Neural cell (in vitro differentiated cells): Measurements from ENCODE around the gene SUGCT. TPM values are rescaled to one million over a fixed set of nuclear protein-coding genes. Genes with fewer than 3 reads are reported as not detected.
A peak's percentile ranks its signal among the peaks of the same experiment; 100 is the strongest.

Experiments used
- H2AFZ ChIP-seq: fragments of 200-600, 300-800 bp; sonication (generic), shearing (Covaris generic); 2 replicates; pipeline ENCODE4 v1.6.0; 2014; ENCODE audit warnings: low read depth, mild to moderate bottlenecking, antibody characterized with exemption, low read length, moderate library complexity
- H3F3A ChIP-seq: fragments of 200-600 bp; shearing (Covaris generic); 2 replicates; pipeline ENCODE4 v1.6.1; 2016; ENCODE audit warnings: mild to moderate bottlenecking, moderate library complexity, mixed read lengths, antibody characterized with exemption, low read length; ENCODE audit not compliant: insufficient read depth, poor library complexity, severe bottlenecking
- H3K27ac ChIP-seq: fragments of 200-600, 300-800 bp; sonication (generic), shearing (Covaris generic); 2 replicates; pipeline ENCODE4 v1.5.1; 2014; ENCODE audit warnings: mild to moderate bottlenecking, low read length, moderate library complexity
- H3K27me3 ChIP-seq: fragments of 300-800, 200-600 bp; sonication (generic), shearing (Covaris generic); 2 replicates; pipeline ENCODE4 v1.6.0; 2014; ENCODE audit warnings: mild to moderate bottlenecking, low read depth, low read length, moderate library complexity; ENCODE audit not compliant: insufficient read depth
- H3K36me3 ChIP-seq: fragments of 300-800, 200-600 bp; sonication (generic), shearing (Covaris generic); 2 replicates; pipeline ENCODE4 v1.5.1; 2014; ENCODE audit warnings: mild to moderate bottlenecking, antibody characterized with exemption, low read length, moderate library complexity; ENCODE audit not compliant: insufficient read depth
- H3K4me2 ChIP-seq: fragments of 300-800, 200-600 bp; sonication (generic), shearing (Covaris generic); 2 replicates; pipeline ENCODE4 v1.6.0; 2014; ENCODE audit warnings: mild to moderate bottlenecking, low read length
- H3K4me3 ChIP-seq: fragments of 300-800, 200-600 bp; sonication (generic), shearing (Covaris generic); 2 replicates; pipeline ENCODE4 v1.5.1; 2014; ENCODE audit warnings: mild to moderate bottlenecking, low read length, moderate library complexity
- H3K79me2 ChIP-seq: fragments of 200-600 bp; shearing (Covaris generic); replicated peaks from 2 replicates; pipeline ENCODE4 v1.6.0; 2014; ENCODE audit warnings: mild to moderate bottlenecking, low read length, moderate library complexity; ENCODE audit not compliant: insufficient read depth
- H3K9ac ChIP-seq: fragments of 300-800, 200-600 bp; sonication (generic), shearing (Covaris generic); 2 replicates; pipeline ENCODE4 v1.6.1; 2016; ENCODE audit warnings: mild to moderate bottlenecking, low read length, mixed read lengths
- H3K9me2 ChIP-seq: fragments of 200-600 bp; shearing (Covaris generic); 2 replicates; pipeline ENCODE4 v1.6.1; 2016; ENCODE audit warnings: mild to moderate bottlenecking, low read length, mixed read lengths; ENCODE audit not compliant: insufficient read depth
- H3K9me3 ChIP-seq: fragments of 200-600, 300-800 bp; sonication (generic), shearing (Covaris generic); 2 replicates; pipeline ENCODE4 v1.6.1; 2016; ENCODE audit warnings: mild to moderate bottlenecking, mixed run types, low read length, moderate library complexity, mixed read lengths
- H4K20me1 ChIP-seq: fragments of 200-600 bp; shearing (Covaris generic); 2 replicates; pipeline ENCODE4 v1.6.1; 2016; ENCODE audit warnings: mild to moderate bottlenecking, mixed run types; ENCODE audit not compliant: insufficient read depth
- EP300 ChIP-seq: fragments of 450-650 bp; conservative IDR thresholded peaks from 2 replicates; pipeline ENCODE4 v1.6.1; 2014; ENCODE audit warnings: antibody characterized with exemption, mild to moderate bottlenecking, moderate library complexity; ENCODE audit not compliant: poor library complexity, severe bottlenecking
- EZH2 ChIP-seq: fragments of 200-600, 300-800 bp; shearing (Covaris generic), sonication (generic); IDR thresholded peaks from 2 replicates; pipeline ENCODE4 v1.6.1; 2014; ENCODE audit warnings: antibody characterized with exemption, low read length, borderline replicate concordance, mild to moderate bottlenecking; ENCODE audit not compliant: insufficient read depth, poor library complexity, severe bottlenecking
- MXI1 ChIP-seq: fragments of 450-650 bp; conservative IDR thresholded peaks from 2 replicates; pipeline ENCODE4 v1.6.1; 2014; ENCODE audit warnings: antibody characterized with exemption, mild to moderate bottlenecking; ENCODE audit not compliant: poor library complexity, severe bottlenecking
- POLR2AphosphoS5 ChIP-seq: IDR thresholded peaks from 2 replicates; pipeline ENCODE4 v1.6.1; 2012
- RAD21 ChIP-seq: fragments of 450-650 bp; conservative IDR thresholded peaks from 2 replicates; pipeline ENCODE4 v1.6.1; 2014; ENCODE audit warnings: antibody characterized with exemption, mild to moderate bottlenecking, moderate library complexity
- SMC3 ChIP-seq: fragments of 450-650 bp; conservative IDR thresholded peaks from 2 replicates; pipeline ENCODE4 v1.6.1; 2014; ENCODE audit warnings: antibody characterized with exemption, mild to moderate bottlenecking, moderate library complexity; ENCODE audit not compliant: poor library complexity
- TAF1 ChIP-seq: IDR thresholded peaks from 2 replicates; pipeline ENCODE4 v1.6.1; 2012; ENCODE audit warnings: low read depth
- polyA plus RNA-seq: library from polyadenylated mRNA; depleted of rRNA; stranded (reverse); fragments of >200 nt; gene quantifications from 2 replicates; pipeline ENCODE4 v1.2.3, GENCODE V29; 2014
- TF ChIP-seq, protein P1 (sequence below): IDR thresholded peaks from 2 replicates; pipeline ENCODE4 v1.6.1; 2012; ENCODE audit warnings: borderline replicate concordance
- TF ChIP-seq, protein P2 (sequence below): fragments of 450-650 bp; IDR thresholded peaks from 2 replicates; pipeline ENCODE4 v1.5.1; 2014; ENCODE audit warnings: antibody characterized with exemption, mild to moderate bottlenecking, moderate library complexity; ENCODE audit not compliant: poor library complexity, severe bottlenecking

SUGCT gene
- polyA plus RNA-seq, 1 donor from 2014 or later, result not detected

DNA sequence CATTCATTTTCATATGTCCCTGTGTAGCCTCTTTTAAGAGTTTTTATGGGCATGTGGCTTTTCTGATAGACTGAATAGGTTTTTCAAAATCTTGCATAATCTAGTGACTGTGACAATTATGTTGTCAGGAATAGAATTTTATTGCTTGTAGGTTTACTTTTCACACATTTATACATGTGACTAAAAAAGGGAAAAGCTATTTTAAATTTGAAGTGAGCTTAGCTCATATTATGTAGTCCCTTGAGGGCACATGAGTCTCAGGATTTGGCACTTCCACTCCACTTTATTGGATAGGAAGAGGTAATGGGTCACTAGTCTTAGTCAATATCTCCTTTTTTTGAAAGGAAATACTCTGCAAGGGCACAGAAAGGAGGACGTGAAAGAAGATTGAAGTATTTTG, 247.3 kb downstream of the SUGCT start:
- Histone ChIP-seq H3K9ac (no peak overlapping the region), H3K9me2 (no peaks in the 10 kb centered on the region), H3K4me2 (no peak overlapping the region), H3F3A (no peaks in the 10 kb centered on the region), H3K36me3 (no peaks in the 10 kb centered on the region), H4K20me1 (no peaks in the 10 kb centered on the region), H3K79me2 (no peaks in the 10 kb centered on the region), H3K9me3 (peaks cover 10% of the 10 kb centered on the region), H3K4me3 (no peak overlapping the region), H2AFZ (no peak overlapping the region), H3K27me3 (no peaks in the 10 kb centered on the region), H3K27ac (peak overlapping the region; percentile 52)
- TF ChIP-seq, protein P1, sequence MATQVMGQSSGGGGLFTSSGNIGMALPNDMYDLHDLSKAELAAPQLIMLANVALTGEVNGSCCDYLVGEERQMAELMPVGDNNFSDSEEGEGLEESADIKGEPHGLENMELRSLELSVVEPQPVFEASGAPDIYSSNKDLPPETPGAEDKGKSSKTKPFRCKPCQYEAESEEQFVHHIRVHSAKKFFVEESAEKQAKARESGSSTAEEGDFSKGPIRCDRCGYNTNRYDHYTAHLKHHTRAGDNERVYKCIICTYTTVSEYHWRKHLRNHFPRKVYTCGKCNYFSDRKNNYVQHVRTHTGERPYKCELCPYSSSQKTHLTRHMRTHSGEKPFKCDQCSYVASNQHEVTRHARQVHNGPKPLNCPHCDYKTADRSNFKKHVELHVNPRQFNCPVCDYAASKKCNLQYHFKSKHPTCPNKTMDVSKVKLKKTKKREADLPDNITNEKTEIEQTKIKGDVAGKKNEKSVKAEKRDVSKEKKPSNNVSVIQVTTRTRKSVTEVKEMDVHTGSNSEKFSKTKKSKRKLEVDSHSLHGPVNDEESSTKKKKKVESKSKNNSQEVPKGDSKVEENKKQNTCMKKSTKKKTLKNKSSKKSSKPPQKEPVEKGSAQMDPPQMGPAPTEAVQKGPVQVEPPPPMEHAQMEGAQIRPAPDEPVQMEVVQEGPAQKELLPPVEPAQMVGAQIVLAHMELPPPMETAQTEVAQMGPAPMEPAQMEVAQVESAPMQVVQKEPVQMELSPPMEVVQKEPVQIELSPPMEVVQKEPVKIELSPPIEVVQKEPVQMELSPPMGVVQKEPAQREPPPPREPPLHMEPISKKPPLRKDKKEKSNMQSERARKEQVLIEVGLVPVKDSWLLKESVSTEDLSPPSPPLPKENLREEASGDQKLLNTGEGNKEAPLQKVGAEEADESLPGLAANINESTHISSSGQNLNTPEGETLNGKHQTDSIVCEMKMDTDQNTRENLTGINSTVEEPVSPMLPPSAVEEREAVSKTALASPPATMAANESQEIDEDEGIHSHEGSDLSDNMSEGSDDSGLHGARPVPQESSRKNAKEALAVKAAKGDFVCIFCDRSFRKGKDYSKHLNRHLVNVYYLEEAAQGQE, result no peak
- TF ChIP-seq EP300, result no peak
- TF ChIP-seq MXI1, result no peak
- no peak for TF ChIP-seq SMC3
- TF ChIP-seq EZH2, result no peak
- TF ChIP-seq TAF1, result no peak

DNA sequence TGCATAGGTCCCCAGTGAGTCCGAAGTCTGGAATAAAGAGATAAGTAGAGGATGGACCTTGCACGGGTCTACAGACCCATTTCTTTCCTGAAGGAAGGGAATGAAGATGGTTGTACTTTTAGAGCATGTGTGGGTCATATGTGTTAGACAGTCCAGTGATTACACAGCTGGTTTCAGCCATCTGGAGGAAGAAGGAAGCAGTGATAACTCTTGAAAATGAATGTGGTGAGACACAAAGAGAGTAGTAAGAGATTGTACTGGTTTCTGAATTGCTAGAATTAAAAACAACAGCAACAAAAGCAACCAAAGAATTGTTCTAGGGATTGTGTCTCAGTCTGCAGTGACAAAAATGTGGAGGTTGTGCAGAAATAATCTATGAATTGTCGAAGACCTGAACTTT, 258.9 kb downstream of the SUGCT start:
- H3K36me3 ChIP-seq, result no peaks in the 10 kb centered on the region
- no peak overlapping the region for H3K4me2 ChIP-seq
- H3K27ac ChIP-seq, result no peak overlapping the region
- H4K20me1 ChIP-seq, result no peaks in the 10 kb centered on the region
- H3K9me2 ChIP-seq, result no peaks in the 10 kb centered on the region
- no peaks in the 10 kb centered on the region for H3F3A ChIP-seq
- H3K79me2 ChIP-seq, result no peaks in the 10 kb centered on the region
- H3K9ac ChIP-seq, result no peak overlapping the region
- no peaks in the 10 kb centered on the region for H3K27me3 ChIP-seq
- TF ChIP-seq EZH2, result no peak
- TF ChIP-seq, protein P2, sequence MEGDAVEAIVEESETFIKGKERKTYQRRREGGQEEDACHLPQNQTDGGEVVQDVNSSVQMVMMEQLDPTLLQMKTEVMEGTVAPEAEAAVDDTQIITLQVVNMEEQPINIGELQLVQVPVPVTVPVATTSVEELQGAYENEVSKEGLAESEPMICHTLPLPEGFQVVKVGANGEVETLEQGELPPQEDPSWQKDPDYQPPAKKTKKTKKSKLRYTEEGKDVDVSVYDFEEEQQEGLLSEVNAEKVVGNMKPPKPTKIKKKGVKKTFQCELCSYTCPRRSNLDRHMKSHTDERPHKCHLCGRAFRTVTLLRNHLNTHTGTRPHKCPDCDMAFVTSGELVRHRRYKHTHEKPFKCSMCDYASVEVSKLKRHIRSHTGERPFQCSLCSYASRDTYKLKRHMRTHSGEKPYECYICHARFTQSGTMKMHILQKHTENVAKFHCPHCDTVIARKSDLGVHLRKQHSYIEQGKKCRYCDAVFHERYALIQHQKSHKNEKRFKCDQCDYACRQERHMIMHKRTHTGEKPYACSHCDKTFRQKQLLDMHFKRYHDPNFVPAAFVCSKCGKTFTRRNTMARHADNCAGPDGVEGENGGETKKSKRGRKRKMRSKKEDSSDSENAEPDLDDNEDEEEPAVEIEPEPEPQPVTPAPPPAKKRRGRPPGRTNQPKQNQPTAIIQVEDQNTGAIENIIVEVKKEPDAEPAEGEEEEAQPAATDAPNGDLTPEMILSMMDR, result no peak
- TF ChIP-seq POLR2AphosphoS5, result no peak
- TF ChIP-seq, protein P1, result no peak
- TF ChIP-seq TAF1, result no peak
- no peak for TF ChIP-seq EP300
- TF ChIP-seq MXI1, result no peak
- TF ChIP-seq RAD21, result no peak
- no peak for TF ChIP-seq SMC3
- no peak overlapping the region for H3K4me3 ChIP-seq
- H2AFZ ChIP-seq, result no peak overlapping the region
- H3K9me3 ChIP-seq, result no peaks in the 10 kb centered on the region
